Hypothalamus (tissue), 51 donors: ENCODE data around the gene CASTOR2.
"Not testable (repeated sequence)": the region's sequence is repeated elsewhere in the genome, so short reads cannot be mapped to it uniquely, and the experiment has no call there.

Experiments used
- DNase-seq, 51 donors: peaks; one replicate each; lab custom pipeline; 2025; lab: John Stamatoyannopoulos, UW

Gene CASTOR2

GRCh38 chr7:74993121-74993520, 28.6 kb downstream of the CASTOR2 start:
- DNase-seq = no peak

GRCh38 chr7:74994869-74995543, 30.5 kb downstream of the CASTOR2 start:
- DNase-seq = not testable (repeated sequence)

- not testable (repeated sequence) for DNase-seq
Measured at GRCh38 chr7:74996361-74996760, 31.9 kb downstream of the CASTOR2 start.

- peak in 2 of 51 donors; percentile 6 to 10 for DNase-seq
Measured at GRCh38 chr7:74997811-74998210, 33.3 kb downstream of the CASTOR2 start.

- not testable (repeated sequence) for DNase-seq
Measured at GRCh38 chr7:75001356-75001755, 36.9 kb downstream of the CASTOR2 start.

GRCh38 chr7:75010036-75010435, 45.5 kb downstream of the CASTOR2 start:
- no peak for DNase-seq

- no peak for DNase-seq
Measured at GRCh38 chr7:75017832-75018231, 53.3 kb downstream of the CASTOR2 start.

GRCh38 chr7:75018570-75019364, 54.3 kb downstream of the CASTOR2 start:
- DNase-seq = no peak

- no peak for DNase-seq
Measured at GRCh38 chr7:75019800-75020199, 55.3 kb downstream of the CASTOR2 start.

- no peak for DNase-seq
Measured at GRCh38 chr7:75024922-75025321, 60.4 kb downstream of the CASTOR2 start.

- DNase-seq = no peak
Measured at GRCh38 chr7:75028299-75028698, 63.8 kb downstream of the CASTOR2 start.

- DNase-seq = no peak
Measured at GRCh38 chr7:75033064-75033463, 68.6 kb downstream of the CASTOR2 start.

GRCh38 chr7:75033826-75034225, 69.3 kb downstream of the CASTOR2 start:
- DNase-seq = no peak

GRCh38 chr7:75038508-75038907, 74.0 kb downstream of the CASTOR2 start:
- no peak for DNase-seq

GRCh38 chr7:75039166-75039565, 74.7 kb downstream of the CASTOR2 start:
- DNase-seq = no peak

GRCh38 chr7:75039709-75040108, 75.2 kb downstream of the CASTOR2 start:
- DNase-seq = no peak

- DNase-seq = no peak
Measured at GRCh38 chr7:75040512-75040911, 76.0 kb downstream of the CASTOR2 start.

GRCh38 chr7:75042286-75042685, 77.8 kb downstream of the CASTOR2 start:
- DNase-seq = peak in 20 of 51 donors; percentile 2 to 20 (median 11)

GRCh38 chr7:75042831-75043703, 78.6 kb downstream of the CASTOR2 start:
- DNase-seq = no peak

- DNase-seq = peak in 1 of 51 donors; percentile 23
Measured at GRCh38 chr7:75045881-75046280, 81.4 kb downstream of the CASTOR2 start.
